Right lobe of liver (tissue), 6 donors: ENCODE data around the gene METTL14. TPM values are rescaled to one million over a fixed set of nuclear protein-coding genes. Genes with fewer than 3 reads are reported as not detected.
A peak's percentile ranks its signal among the peaks of the same experiment; 100 is the strongest.

Experiments
- ATAC-seq, 4 donors: fragments of 200-7000 bp; cut with Tn5 transposase; one replicate each; pipeline ENCODE4 v1.9.1; 2020; ENCODE audit warnings: mild to moderate bottlenecking in 4 of 4, moderate library complexity in 4 of 4
- DNase-seq, 3 donors: peaks; one replicate each; pipeline ENCODE4 v3.0.0-alpha.2; 2020
- H3K27ac ChIP-seq, 3 donors: fragments of 200-600 bp; one replicate each; pipeline ENCODE4 v1.8.0; 2022
- H3K27me3 ChIP-seq, 2 donors: fragments of 200-600 bp; one replicate each; pipeline ENCODE4 v1.8.0; 2022
- H3K36me3 ChIP-seq, 4 donors: fragments of 200-600 bp; sonication (generic) in 1 of 4; one replicate each; pipeline versions ENCODE4 v1.5.1 to v1.8.0; 2017 to 2022; ENCODE audit warnings: control low read depth in 1 of 4
- H3K4me1 ChIP-seq, 4 donors: fragments of 200-600 bp; sonication (generic) in 1 of 4; one replicate each; pipeline versions ENCODE4 v1.5.1 to v1.8.0; 2017 to 2022; ENCODE audit warnings: control low read depth in 1 of 4
- H3K4me3 ChIP-seq, 3 donors: fragments of 200-600 bp; one replicate each; pipeline ENCODE4 v1.8.0; 2022
- H3K9me3 ChIP-seq, 4 donors: fragments of 200-600 bp; sonication (generic) in 1 of 4; one replicate each; pipeline versions ENCODE4 v1.5.1 to v1.8.0; 2017 to 2022; ENCODE audit warnings: control low read depth in 1 of 4
- CTCF ChIP-seq, 4 donors: fragments of 200-600 bp in 3 of 4; fragments of 450-650 bp in 1 of 4; IDR thresholded peaks; one replicate each; pipeline versions ENCODE4 v1.5.1 to v1.8.0; 2016 to 2022; ENCODE audit warnings: antibody characterized with exemption in 4 of 4, mild to moderate bottlenecking in 2 of 4
- POLR2A ChIP-seq: fragments of 450-650 bp; IDR thresholded peaks from one replicate; pipeline ENCODE4 v1.6.1; 2017; ENCODE audit warnings: antibody characterized with exemption, mild to moderate bottlenecking
- WGBS: methylation state at CpG from one replicate; pipeline ENCODE4 v1.1.6; 2018; ENCODE audit warnings: low coverage, low lambda C conversion rate; ENCODE audit not compliant: insufficient coverage; ENCODE audit errors: missing lambda C conversion rate; 5-methylcytosine and 5-hydroxymethylcytosine counted together
- intact Hi-C, 2 donors: fragments of 100-400 bp; cut with DNase I; formaldehyde crosslinking; loops; one replicate each; pipeline versions ENCODE4 v1.11.2 to v1.14.1; 2022
- total RNA-seq, 6 experiments: library from RNA; depleted of rRNA in 2 of 6; stranded (reverse); fragments of >200 nt in 2 of 6; fragmentation: NEBNext Ultra II Directional in 3 of 6; extraction: Animal tissue kit (Norgen Biotek cat#: 25700) in 3 of 6; gene quantifications; one replicate each; pipeline versions ENCODE4 v1.1.0 to v1.2.4, GENCODE V29; 2016 to 2023
- donor health status: DM: no; HTN: yes; CAD: no.
- donor health status: DM: no; HTN: no; CAD: no.
- donor health status: DM: no; HTN: no; CAD: no.
- donor health status: DM: no; HTN: yes; CAD: no.
- donor health status: DM: no; HTN: yes; CAD: no.

Gene METTL14
- total RNA-seq, 6 experiments from 2014 or later: 19.5 to 33.0 (median 25.9) TPM

GRCh38 chr4:118756958-118757357 is 71.8 kb downstream of the METTL14 start:
- H3K4me1 ChIP-seq: peaks cover 0 to 40% (median 13%) of the 10 kb centered on the region in 4 donors
- ATAC-seq (no peak), DNase-seq (no peak)
- no peak for TF ChIP-seq CTCF (IDR thresholded peaks at IDR 0.05)
- no peak for TF ChIP-seq POLR2A
- intact Hi-C loops: no loop called here
- H3K36me3 ChIP-seq: peaks cover 0 to 19% (median 5%) of the 10 kb centered on the region in 4 donors
- H3K4me3 ChIP-seq: no peak overlapping the region
- no peaks in the 10 kb centered on the region for H3K9me3 ChIP-seq
- H3K27ac ChIP-seq: no peak overlapping the region
- H3K27me3 ChIP-seq: no peaks in the 10 kb centered on the region
- WGBS: 100% methylated on average over 1 of the region's 1 CpG

DNA sequence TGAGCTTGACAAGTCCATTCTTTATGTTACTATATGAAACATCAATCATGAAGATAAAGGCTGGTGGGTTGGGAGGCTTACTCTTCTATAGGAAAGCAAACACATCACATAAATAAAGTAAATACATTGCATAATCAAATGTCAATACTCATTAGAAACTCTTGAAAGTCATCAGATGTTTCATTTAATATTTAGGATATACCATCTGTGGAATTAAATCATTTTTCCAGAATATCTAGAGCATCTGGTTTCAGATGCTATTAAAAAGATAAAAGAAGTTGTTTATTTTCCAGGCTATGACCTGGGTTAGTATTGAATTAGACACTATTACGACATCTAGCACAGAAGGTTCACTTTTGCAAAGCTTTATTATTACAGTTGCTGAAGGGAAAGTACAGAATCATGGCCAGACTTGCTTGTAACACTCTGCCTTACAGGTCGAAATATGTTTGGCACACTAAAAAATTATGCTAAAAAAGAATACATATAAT is 72.6 kb downstream of the METTL14 start:
- peak; percentile 74 to 84 (median 82) for ATAC-seq
- peaks cover 0 to 11% (median 0%) of the 10 kb centered on the region in 4 donors for H3K36me3 ChIP-seq
- no peak for TF ChIP-seq POLR2A
- TF ChIP-seq CTCF (IDR thresholded peaks at IDR 0.05): no peak
- no peak for DNase-seq
- H3K27me3 ChIP-seq: no peaks in the 10 kb centered on the region
- H3K4me3 ChIP-seq: no peak overlapping the region
- peaks cover 0 to 42% (median 13%) of the 10 kb centered on the region in 4 donors for H3K4me1 ChIP-seq
- WGBS: 24% methylated on average over 2 of the region's 2 CpGs
- intact Hi-C loops: no loop called here
- H3K9me3 ChIP-seq: no peaks in the 10 kb centered on the region
- H3K27ac ChIP-seq: peak overlapping the region in 2 of 3 donors; percentile 10 to 22

GRCh38 chr4:118758293-118758692 is 73.1 kb downstream of the METTL14 start:
- peaks cover 0 to 45% (median 13%) of the 10 kb centered on the region in 4 donors for H3K4me1 ChIP-seq
- peak in 3 of 4 donors; percentile 19 to 37 (median 33) for ATAC-seq
- DNase-seq: no peak
- H3K27ac ChIP-seq: peak overlapping the region in 2 of 3 donors; percentile 10 to 22
- H3K36me3 ChIP-seq: peaks cover 0 to 11% (median 2%) of the 10 kb centered on the region in 4 donors
- H3K27me3 ChIP-seq: no peaks in the 10 kb centered on the region
- 19% methylated on average over 5 of the region's 5 CpGs for WGBS
- no peaks in the 10 kb centered on the region for H3K9me3 ChIP-seq
- intact Hi-C loops: no loop called here
- TF ChIP-seq POLR2A (no peak), CTCF (IDR thresholded peaks at IDR 0.05) (no peak)
- no peak overlapping the region for H3K4me3 ChIP-seq

GRCh38 chr4:118759481-118759880 is 74.3 kb downstream of the METTL14 start:
- DNase-seq: no peak
- peaks cover 0 to 16% (median 8%) of the 10 kb centered on the region in 4 donors for H3K36me3 ChIP-seq
- intact Hi-C loops: no loop called here
- 67% methylated on average over 2 of the region's 2 CpGs for WGBS
- no peak for TF ChIP-seq POLR2A
- no peak for TF ChIP-seq CTCF (IDR thresholded peaks at IDR 0.05)
- H3K27ac ChIP-seq: peak overlapping the region in 1 of 3 donors; percentile 5
- H3K4me1 ChIP-seq: peaks cover 0 to 45% (median 13%) of the 10 kb centered on the region in 4 donors
- H3K9me3 ChIP-seq: no peaks in the 10 kb centered on the region
- no peaks in the 10 kb centered on the region for H3K27me3 ChIP-seq
- no peak for ATAC-seq
- no peak overlapping the region for H3K4me3 ChIP-seq
